HUES48 (cell line): ENCODE results near the gene GRIFIN.
"Not testable (repeated sequence)": the region's sequence is repeated elsewhere in the genome, so short reads cannot be mapped to it uniquely, and the experiment has no call there.

ENCODE experiments used
- H3K27ac ChIP-seq: one replicate; pipeline ENCODE4 v1.7.0; 2013; ENCODE audit warnings: low read depth, low read length, inconsistent platforms
- H3K27me3 ChIP-seq: 2 replicates; pipeline ENCODE4 v1.6.1; 2013; ENCODE audit warnings: mild to moderate bottlenecking, low read length; ENCODE audit not compliant: control insufficient read depth, insufficient read depth
- H3K36me3 ChIP-seq: 2 replicates; pipeline ENCODE4 v1.6.1; 2013; ENCODE audit warnings: low read length; ENCODE audit not compliant: control insufficient read depth, insufficient read depth
- H3K4me1 ChIP-seq: 2 replicates; pipeline ENCODE4 v1.6.1; 2013; ENCODE audit warnings: mild to moderate bottlenecking, low read length; ENCODE audit not compliant: control insufficient read depth, insufficient read depth
- H3K4me3 ChIP-seq: 2 replicates; pipeline ENCODE4 v1.5.1; 2013; ENCODE audit warnings: mild to moderate bottlenecking, low read depth, low read length
- H3K9ac ChIP-seq: 2 replicates; pipeline ENCODE4 v1.6.1; 2013; ENCODE audit warnings: mild to moderate bottlenecking, low read depth, low read length, moderate library complexity
- H3K9me3 ChIP-seq: 2 replicates; pipeline ENCODE4 v1.6.1; 2013; ENCODE audit warnings: low read length; ENCODE audit not compliant: control insufficient read depth, insufficient read depth

Gene GRIFIN

GRCh38 chr7:2474813-2475677 lies 1.2 kb downstream of the GRIFIN start:
- peaks cover 2% of the 10 kb centered on the region; the same call in 1 of the 2 replicates for H3K4me1 ChIP-seq
- H3K9ac ChIP-seq: no peak overlapping the region
- no peak overlapping the region for H3K4me3 ChIP-seq
- H3K9me3 ChIP-seq: no peaks in the 10 kb centered on the region
- H3K36me3 ChIP-seq: no peaks in the 10 kb centered on the region
- no peaks in the 10 kb centered on the region for H3K27me3 ChIP-seq
- H3K27ac ChIP-seq: no peak overlapping the region

GRCh38 chr7:2474224-2474623 lies 2.0 kb downstream of the GRIFIN start:
- Histone ChIP-seq H3K27me3 (no peaks in the 10 kb centered on the region), H3K4me1 (peaks cover 2% of the 10 kb centered on the region; the same call in 1 of the 2 replicates), H3K36me3 (no peaks in the 10 kb centered on the region), H3K27ac (no peak overlapping the region), H3K9ac (no peak overlapping the region), H3K9me3 (no peaks in the 10 kb centered on the region), H3K4me3 (no peak overlapping the region)

GRCh38 chr7:2473496-2474180 lies 2.6 kb downstream of the GRIFIN start:
- Histone ChIP-seq H3K27ac (no peak overlapping the region), H3K36me3 (no peaks in the 10 kb centered on the region), H3K4me1 (peaks cover 2% of the 10 kb centered on the region; the same call in 1 of the 2 replicates), H3K9me3 (no peaks in the 10 kb centered on the region), H3K9ac (no peak overlapping the region), H3K27me3 (no peaks in the 10 kb centered on the region), H3K4me3 (no peak overlapping the region)

GRCh38 chr7:2472739-2473138 lies 3.5 kb downstream of the GRIFIN start:
- Histone ChIP-seq H3K27me3 (no peaks in the 10 kb centered on the region), H3K9ac (no peak overlapping the region), H3K4me3 (no peak overlapping the region), H3K36me3 (no peaks in the 10 kb centered on the region), H3K9me3 (no peaks in the 10 kb centered on the region), H3K4me1 (peaks cover under 1% of the 10 kb centered on the region; the same call in 1 of the 2 replicates), H3K27ac (no peak overlapping the region)

- Histone ChIP-seq H3K36me3 (no peaks in the 10 kb centered on the region), H3K27ac (peak overlapping the region; percentile 42), H3K4me3 (no peak overlapping the region), H3K9ac (no peak overlapping the region), H3K4me1 (no peaks in the 10 kb centered on the region; the same call in 1 of the 2 replicates), H3K9me3 (no peaks in the 10 kb centered on the region), H3K27me3 (no peaks in the 10 kb centered on the region)
Measured at GRCh38 chr7:2471396-2471795, 4.8 kb downstream of the GRIFIN start.

GRCh38 chr7:2471022-2471329 lies 5.2 kb downstream of the GRIFIN start:
- Histone ChIP-seq H3K27me3 (no peaks in the 10 kb centered on the region), H3K9ac (no peak overlapping the region), H3K9me3 (no peaks in the 10 kb centered on the region), H3K4me1 (peaks cover 2% of the 10 kb centered on the region), H3K27ac (peak overlapping the region; percentile 42), H3K36me3 (no peaks in the 10 kb centered on the region), H3K4me3 (no peak overlapping the region)

- H3K9ac ChIP-seq: no peak overlapping the region
- H3K27me3 ChIP-seq: no peaks in the 10 kb centered on the region
- no peaks in the 10 kb centered on the region for H3K36me3 ChIP-seq
- no peak overlapping the region for H3K4me3 ChIP-seq
- H3K27ac ChIP-seq: no peak overlapping the region
- H3K4me1 ChIP-seq: peaks cover 6% of the 10 kb centered on the region
- H3K9me3 ChIP-seq: no peaks in the 10 kb centered on the region
Measured at GRCh38 chr7:2470204-2471021, 5.8 kb downstream of the GRIFIN start.

GRCh38 chr7:2469460-2470203 lies 6.6 kb downstream of the GRIFIN start:
- not testable (repeated sequence) for H3K27ac ChIP-seq

GRCh38 chr7:2468227-2468626 lies 8.0 kb downstream of the GRIFIN start:
- Histone ChIP-seq H3K9me3 (peaks cover 3% of the 10 kb centered on the region; the same call in 1 of the 2 replicates), H3K9ac (no peak overlapping the region), H3K36me3 (no peaks in the 10 kb centered on the region), H3K27me3 (no peaks in the 10 kb centered on the region), H3K4me1 (peaks cover 6% of the 10 kb centered on the region), H3K4me3 (no peak overlapping the region), H3K27ac (no peak overlapping the region)

More at GRCh38 chr7:2469460-2470203, 6.6 kb downstream of the GRIFIN start:
- H3K36me3 ChIP-seq, H3K4me1 ChIP-seq, H3K27me3 ChIP-seq, H3K9me3 ChIP-seq, H3K9ac ChIP-seq, H3K4me3 ChIP-seq: not testable (repeated sequence)

GRCh38 chr7:2466675-2467074 lies 9.5 kb downstream of the GRIFIN start:
- Histone ChIP-seq H3K9me3 (peaks cover 3% of the 10 kb centered on the region; the same call in 1 of the 2 replicates), H3K36me3 (no peaks in the 10 kb centered on the region), H3K9ac (no peak overlapping the region), H3K27me3 (no peaks in the 10 kb centered on the region), H3K4me1 (peaks cover 6% of the 10 kb centered on the region), H3K27ac (no peak overlapping the region), H3K4me3 (no peak overlapping the region)
